Osteoblast (primary cell): ENCODE results near the gene PTPRE. TPM values are rescaled to one million over a fixed set of nuclear protein-coding genes. Genes with fewer than 3 reads are reported as not detected.

Experiments used
- DNase-seq: peaks from one replicate; pipeline ENCODE4 v3.0.0; 2011; ENCODE audit warnings: low spot score, mixed read lengths; ENCODE audit not compliant: insufficient read length; ENCODE audit errors: missing footprints
- H2AFZ ChIP-seq: 2 replicates; pipeline ENCODE4 v1.6.0; 2011; ENCODE audit warnings: mild to moderate bottlenecking, low read length
- H3K27ac ChIP-seq: 2 replicates; pipeline ENCODE4 v1.5.1; 2011; ENCODE audit warnings: mild to moderate bottlenecking, low read depth, low read length, moderate library complexity
- H3K27me3 ChIP-seq: 2 replicates; pipeline ENCODE4 v1.6.0; 2012; ENCODE audit warnings: mild to moderate bottlenecking, control low read depth, inconsistent platforms, low read length, moderate library complexity; ENCODE audit not compliant: insufficient read depth
- H3K36me3 ChIP-seq: 2 replicates; pipeline ENCODE4 v1.5.1; 2011; ENCODE audit warnings: mild to moderate bottlenecking, low read length, control low read depth, moderate library complexity; ENCODE audit not compliant: insufficient read depth
- H3K4me1 ChIP-seq: 2 replicates; pipeline ENCODE4 v1.5.1; 2011; ENCODE audit warnings: mild to moderate bottlenecking, low read length, control low read depth, moderate library complexity; ENCODE audit not compliant: insufficient read depth
- H3K4me2 ChIP-seq: 2 replicates; pipeline ENCODE4 v1.6.0; 2011; ENCODE audit warnings: mild to moderate bottlenecking, low read length; ENCODE audit not compliant: insufficient read depth
- H3K4me3 ChIP-seq: fragments of 200-600 bp; sonication (generic); 3 replicates; pipeline ENCODE4 v1.5.1; 2012; ENCODE audit warnings: mild to moderate bottlenecking, low read length, inconsistent platforms; ENCODE audit not compliant: insufficient read depth
- H3K79me2 ChIP-seq: 2 replicates; pipeline ENCODE4 v1.6.0; 2012; ENCODE audit warnings: mild to moderate bottlenecking, low read length, control low read depth, inconsistent platforms; ENCODE audit not compliant: insufficient read depth
- H3K9me3 ChIP-seq: 2 replicates; pipeline ENCODE4 v1.5.1; 2011; ENCODE audit warnings: low read depth, low read length, control low read depth
- H4K20me1 ChIP-seq: 2 replicates; pipeline ENCODE4 v1.6.0; 2012; ENCODE audit warnings: mild to moderate bottlenecking, low read length, control low read depth; ENCODE audit not compliant: insufficient read depth
- CTCF ChIP-seq: IDR thresholded peaks from 2 replicates; pipeline ENCODE4 v1.5.1; 2011; ENCODE audit warnings: mild to moderate bottlenecking, low read depth, low read length, moderate library complexity; ENCODE audit errors: extremely low read depth
- total RNA-seq: library from RNA; depleted of rRNA; stranded (reverse); fragments of >200 nt; gene quantifications from 2 replicates; pipeline ENCODE4 v1.2.3, GENCODE V29; 2012

Gene PTPRE
- total RNA-seq, 1 donor: 9.0 TPM

DNA sequence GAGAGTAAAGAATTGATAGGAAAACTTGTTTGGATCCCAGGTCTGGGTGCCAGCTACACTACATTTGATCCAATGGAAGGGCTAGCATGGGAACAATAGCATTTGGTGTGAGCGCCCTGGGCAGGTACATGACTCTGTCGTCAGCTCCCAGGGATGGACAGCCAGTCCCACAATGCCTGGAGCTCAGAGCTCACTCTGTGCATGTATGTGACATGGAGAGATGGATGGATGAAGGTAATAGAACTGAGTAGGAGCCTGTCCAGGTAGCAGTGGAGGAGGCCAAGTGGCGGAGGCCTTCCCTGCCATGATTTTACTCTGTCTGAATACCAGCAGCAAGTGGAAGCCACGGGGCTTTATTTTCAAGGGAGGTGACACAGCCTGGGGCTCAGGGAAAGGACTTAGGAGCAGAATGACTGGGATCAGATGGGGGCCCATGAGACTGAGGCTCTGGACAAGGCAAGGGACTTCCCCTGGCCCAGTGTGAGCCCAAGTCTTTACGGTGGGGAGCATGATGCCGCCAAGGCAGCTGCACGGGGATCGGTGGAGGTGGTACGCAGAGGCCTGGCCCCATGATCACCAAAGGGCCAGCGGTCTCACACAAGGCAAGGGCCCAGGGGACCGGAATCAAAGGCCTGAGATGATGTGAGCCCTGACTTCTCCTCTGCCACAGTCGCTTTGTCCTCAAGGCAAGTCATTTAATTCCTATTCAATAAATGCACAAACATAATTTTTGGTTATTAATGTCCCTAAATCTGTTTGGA, 5.9 kb downstream of the PTPRE start:
- Histone ChIP-seq H2AFZ (no peak overlapping the region), H3K4me2 (no peak overlapping the region)
- no peak for TF ChIP-seq CTCF

GRCh38 chr10:127913368-127913759, 6.5 kb downstream of the PTPRE start:
- no peak for DNase-seq
- H3K36me3 ChIP-seq: no peaks in the 10 kb centered on the region
- H3K4me3 ChIP-seq: no peak overlapping the region
- peaks cover 2% of the 10 kb centered on the region for H3K79me2 ChIP-seq
- no peaks in the 10 kb centered on the region for H3K9me3 ChIP-seq
- TF ChIP-seq CTCF: no peak
- no peaks in the 10 kb centered on the region for H3K27me3 ChIP-seq
- H3K27ac ChIP-seq: no peak overlapping the region
- H4K20me1 ChIP-seq: no peaks in the 10 kb centered on the region
- no peak overlapping the region for H2AFZ ChIP-seq
- H3K4me2 ChIP-seq: no peak overlapping the region
- peaks cover 20% of the 10 kb centered on the region for H3K4me1 ChIP-seq

More for the DNA sequence above, 5.9 kb downstream of the PTPRE start:
- Histone ChIP-seq H3K36me3 (no peaks in the 10 kb centered on the region), H3K79me2 (peaks cover 2% of the 10 kb centered on the region), H3K27ac (no peak overlapping the region), H3K9me3 (no peaks in the 10 kb centered on the region), H3K27me3 (no peaks in the 10 kb centered on the region), H3K4me1 (peaks cover 25% of the 10 kb centered on the region), H4K20me1 (no peaks in the 10 kb centered on the region), H3K4me3 (no peak overlapping the region)
- no peak for DNase-seq

GRCh38 chr10:127915324-127915723, 8.4 kb downstream of the PTPRE start:
- Histone ChIP-seq H3K4me3 (no peak overlapping the region), H3K36me3 (no peaks in the 10 kb centered on the region), H3K27ac (no peak overlapping the region), H2AFZ (no peak overlapping the region), H3K4me1 (peaks cover 14% of the 10 kb centered on the region), H3K79me2 (no peaks in the 10 kb centered on the region), H3K4me2 (no peak overlapping the region), H4K20me1 (no peaks in the 10 kb centered on the region), H3K9me3 (no peaks in the 10 kb centered on the region), H3K27me3 (no peaks in the 10 kb centered on the region)
- no peak for DNase-seq
- TF ChIP-seq CTCF: no peak

GRCh38 chr10:127916826-127917225, 9.9 kb downstream of the PTPRE start:
- Histone ChIP-seq H3K27me3 (no peaks in the 10 kb centered on the region), H3K4me1 (peaks cover 22% of the 10 kb centered on the region), H3K79me2 (peaks cover 5% of the 10 kb centered on the region), H3K27ac (no peak overlapping the region), H4K20me1 (no peaks in the 10 kb centered on the region), H3K4me2 (no peak overlapping the region), H2AFZ (no peak overlapping the region), H3K9me3 (no peaks in the 10 kb centered on the region), H3K4me3 (no peak overlapping the region), H3K36me3 (no peaks in the 10 kb centered on the region)
- DNase-seq: no peak
- TF ChIP-seq CTCF: no peak
